ENCODE data around the gene CDH13.

CDH13 gene

GRCh38 chr16:82586130-82586529 is 40.6 kb upstream of the CDH13 start:
- no peak for TF ChIP-seq CTCF (IDR thresholded peaks at IDR 0.05; ENCODE audit: control extremely low read depth, extremely low read depth, low read depth, missing control alignments)
- CTCF ChIA-PET = no interaction called here
- no peak for DNase-seq (ENCODE audit: extremely low spot score)
- POLR2A ChIA-PET = no interaction called here

GRCh38 chr16:82587289-82587688 is 39.5 kb upstream of the CDH13 start:
- CTCF ChIA-PET = no interaction called here
- POLR2A ChIA-PET = no interaction called here
- no peak for TF ChIP-seq CTCF (IDR thresholded peaks at IDR 0.05; ENCODE audit: control extremely low read depth, extremely low read depth, low read depth, missing control alignments)
- no peak for DNase-seq (ENCODE audit: extremely low spot score)

GRCh38 chr16:82589407-82589806 is 37.4 kb upstream of the CDH13 start:
- ChIA-PET CTCF (no interaction called here), POLR2A (no interaction called here)
- TF ChIP-seq CTCF (IDR thresholded peaks at IDR 0.05; ENCODE audit: control extremely low read depth, extremely low read depth, low read depth, missing control alignments) = no peak
- no peak for DNase-seq (ENCODE audit: extremely low spot score)

GRCh38 chr16:82594114-82594513 is 32.7 kb upstream of the CDH13 start:
- TF ChIP-seq CTCF (IDR thresholded peaks at IDR 0.05; ENCODE audit: control extremely low read depth, extremely low read depth, low read depth, missing control alignments) = no peak
- POLR2A ChIA-PET = no interaction called here
- CTCF ChIA-PET = no interaction called here
- no peak for DNase-seq (ENCODE audit: extremely low spot score)

- no peak for TF ChIP-seq CTCF (IDR thresholded peaks at IDR 0.05; ENCODE audit: control extremely low read depth, extremely low read depth, low read depth, missing control alignments)
- POLR2A ChIA-PET = no interaction called here
- CTCF ChIA-PET = no interaction called here
- DNase-seq (ENCODE audit: extremely low spot score) = no peak
Observed at GRCh38 chr16:82598771-82599170, 28.0 kb upstream of the CDH13 start.

GRCh38 chr16:82601989-82602640 is 24.7 kb upstream of the CDH13 start:
- CTCF ChIA-PET = interaction anchor here (1.0 to 1.2 kb wide), 2 partner anchors 9 to 106 kb away, joined by 3 read pairs; no protein-coding TSS in a partner anchor
- POLR2A ChIA-PET = no interaction called here
- DNase-seq (ENCODE audit: extremely low spot score) = no peak
- TF ChIP-seq CTCF (IDR thresholded peaks at IDR 0.05; ENCODE audit: control extremely low read depth, extremely low read depth, low read depth, missing control alignments) = no peak

Data from GM10248 (cell line).